ENCODE measurements around the gene ALKBH3. TPM values are rescaled to one million over a fixed set of nuclear protein-coding genes. Genes with fewer than 3 reads are reported as not detected.

ALKBH3 gene
- total RNA-seq, 1 donor from 2014 or later = 18.1 TPM

DNA sequence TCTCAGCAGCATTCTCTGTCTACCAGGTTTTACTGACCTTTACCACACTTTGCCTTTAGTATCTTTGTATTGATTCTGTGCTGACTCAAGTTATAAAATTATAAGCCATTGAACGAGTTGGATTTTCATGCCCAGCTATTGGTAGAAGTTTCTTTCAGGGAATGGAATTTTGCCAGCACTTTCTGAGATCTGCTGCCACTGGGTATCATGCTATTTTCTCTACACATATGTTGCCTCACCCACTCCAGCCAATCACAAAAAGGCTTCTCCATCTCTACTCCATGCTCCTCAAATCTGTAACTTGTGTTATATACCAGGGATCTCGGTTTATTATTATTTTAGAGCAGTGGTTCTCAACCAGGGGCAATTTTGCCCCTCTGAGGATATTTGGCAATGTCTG is 87.0 kb downstream of the ALKBH3 start:
- intact Hi-C loops (cut with micrococcal nuclease) = no loop called here
- Histone ChIP-seq H3K4me3 (no peak overlapping the region), H3K27me3 (ENCODE audit: low read depth) (no peaks in the 10 kb centered on the region), H3K36me3 (no peaks in the 10 kb centered on the region), H3K27ac (replicated peaks) (no peak overlapping the region), H3K4me1 (peaks cover 22% of the 10 kb centered on the region), H3K9me3 (replicated peaks) (peaks cover 17% of the 10 kb centered on the region)
- TF ChIP-seq, protein P1, sequence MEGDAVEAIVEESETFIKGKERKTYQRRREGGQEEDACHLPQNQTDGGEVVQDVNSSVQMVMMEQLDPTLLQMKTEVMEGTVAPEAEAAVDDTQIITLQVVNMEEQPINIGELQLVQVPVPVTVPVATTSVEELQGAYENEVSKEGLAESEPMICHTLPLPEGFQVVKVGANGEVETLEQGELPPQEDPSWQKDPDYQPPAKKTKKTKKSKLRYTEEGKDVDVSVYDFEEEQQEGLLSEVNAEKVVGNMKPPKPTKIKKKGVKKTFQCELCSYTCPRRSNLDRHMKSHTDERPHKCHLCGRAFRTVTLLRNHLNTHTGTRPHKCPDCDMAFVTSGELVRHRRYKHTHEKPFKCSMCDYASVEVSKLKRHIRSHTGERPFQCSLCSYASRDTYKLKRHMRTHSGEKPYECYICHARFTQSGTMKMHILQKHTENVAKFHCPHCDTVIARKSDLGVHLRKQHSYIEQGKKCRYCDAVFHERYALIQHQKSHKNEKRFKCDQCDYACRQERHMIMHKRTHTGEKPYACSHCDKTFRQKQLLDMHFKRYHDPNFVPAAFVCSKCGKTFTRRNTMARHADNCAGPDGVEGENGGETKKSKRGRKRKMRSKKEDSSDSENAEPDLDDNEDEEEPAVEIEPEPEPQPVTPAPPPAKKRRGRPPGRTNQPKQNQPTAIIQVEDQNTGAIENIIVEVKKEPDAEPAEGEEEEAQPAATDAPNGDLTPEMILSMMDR (IDR thresholded peaks at IDR 0.05; ENCODE audit: borderline replicate concordance) = no peak
- no peak for DNase-seq

DNA sequence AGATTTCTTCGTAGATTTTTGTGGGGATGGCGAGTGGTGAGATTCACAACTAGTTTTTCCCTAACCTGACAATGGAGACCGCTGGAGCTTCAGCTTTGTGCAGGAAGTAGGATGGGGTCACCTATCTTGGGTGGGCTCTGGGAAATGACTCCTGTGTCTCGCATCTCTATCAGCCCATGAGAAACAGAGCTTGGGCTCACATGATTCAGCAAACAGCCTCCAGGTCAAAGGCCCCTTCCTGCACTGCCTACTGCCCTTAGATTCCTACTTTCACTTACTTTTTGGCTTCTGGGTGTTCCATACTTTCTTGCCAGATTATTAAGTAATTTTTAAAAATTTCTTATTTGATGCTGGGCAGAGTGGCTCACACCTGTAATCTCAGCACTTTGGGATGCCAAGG is 88.1 kb downstream of the ALKBH3 start:
- Histone ChIP-seq H3K4me1 (peaks cover 17% of the 10 kb centered on the region), H3K27me3 (ENCODE audit: low read depth) (no peaks in the 10 kb centered on the region), H3K9me3 (replicated peaks) (peaks cover 17% of the 10 kb centered on the region), H3K4me3 (no peak overlapping the region), H3K27ac (replicated peaks) (peak overlapping the region; percentile 43), H3K36me3 (no peaks in the 10 kb centered on the region)
- intact Hi-C loops (cut with micrococcal nuclease) = no loop called here
- TF ChIP-seq, protein P1 (IDR thresholded peaks at IDR 0.05; ENCODE audit: borderline replicate concordance) = no peak
- no peak for DNase-seq

DNA sequence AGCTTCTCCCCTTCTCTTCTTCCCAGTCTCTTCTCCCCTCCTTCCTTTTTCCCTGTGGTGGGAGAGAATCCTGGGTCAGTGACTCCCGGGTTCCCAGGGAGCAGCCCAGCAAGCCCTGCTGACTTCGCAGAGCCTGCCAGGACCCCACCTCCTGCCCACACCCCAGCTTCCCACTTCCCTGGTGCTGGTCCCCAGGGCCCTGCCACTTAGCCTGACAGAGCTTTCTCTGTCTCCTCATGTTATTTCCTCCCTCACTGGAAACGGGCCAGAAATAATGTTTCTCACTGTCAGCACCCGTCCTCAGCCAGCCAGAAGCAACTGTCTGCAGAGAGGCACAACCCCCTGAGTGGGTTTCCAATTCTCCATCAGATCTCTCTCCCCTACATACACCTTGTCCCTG is 88.9 kb downstream of the ALKBH3 start:
- peak; percentile 55 for DNase-seq
- intact Hi-C loops (cut with micrococcal nuclease) = no loop called here
- no peaks in the 10 kb centered on the region for H3K27me3 ChIP-seq (ENCODE audit: low read depth)
- no peak overlapping the region for H3K4me3 ChIP-seq
- H3K4me1 ChIP-seq = peaks cover 17% of the 10 kb centered on the region
- TF ChIP-seq, protein P1 (IDR thresholded peaks at IDR 0.05; ENCODE audit: borderline replicate concordance) = no peak
- H3K27ac ChIP-seq (replicated peaks) = peak overlapping the region; percentile 43
- H3K36me3 ChIP-seq = no peaks in the 10 kb centered on the region
- H3K9me3 ChIP-seq (replicated peaks) = peaks cover 18% of the 10 kb centered on the region

Other genes starting within 250 kb of the ALKBH3 start
- 83.6 TPM for gene HSD17B12, start 200.1 kb upstream of the ALKBH3 start, total RNA-seq
- 20.1 TPM for gene C11orf96, start 61.8 kb downstream of the ALKBH3 start, total RNA-seq
- not detected for gene ACCSL, start 167.2 kb downstream of the ALKBH3 start, total RNA-seq
- 7.9 TPM for gene ACCS, start 185.4 kb downstream of the ALKBH3 start, total RNA-seq
- gene EXT2, start 214.8 kb downstream of the ALKBH3 start, total RNA-seq = 24.5 TPM

Measured in left ventricle myocardium inferior (tissue), 1 donor.